GM23338 (cell line): ENCODE data around the gene ATP8A2. TPM values are rescaled to one million over a fixed set of nuclear protein-coding genes. Genes with fewer than 3 reads are reported as not detected.

Experiments used
- ATAC-seq: fragments of 200-7000 bp; cut with Tn5 transposase; 3 replicates; pipeline ENCODE4 v1.9.1; 2020
- DNase-seq: peaks from one replicate; pipeline ENCODE4 v3.0.0-alpha.2; 2015; ENCODE audit warnings: low spot score
- H2AFZ ChIP-seq: fragments of 200-600 bp; sonication (generic); 2 replicates; pipeline ENCODE4 v1.8.0; 2016; ENCODE audit warnings: antibody characterized with exemption, mild to moderate bottlenecking, moderate library complexity
- H3F3A ChIP-seq: fragments of 200-600 bp; sonication (generic); replicated peaks from 2 replicates; pipeline ENCODE4 v1.8.0; 2017; ENCODE audit warnings: antibody characterized with exemption, mixed run types, low read depth
- H3K27ac ChIP-seq: fragments of 200-600 bp; sonication (generic); 2 replicates; pipeline ENCODE4 v1.6.1; 2016; ENCODE audit warnings: low read depth
- H3K27me3 ChIP-seq: fragments of 200-600 bp; sonication (generic); 2 replicates; pipeline ENCODE4 v1.8.0; 2016; ENCODE audit warnings: mild to moderate bottlenecking, mixed run types, moderate library complexity; ENCODE audit not compliant: insufficient read depth
- H3K36me3 ChIP-seq: fragments of 200-600 bp; sonication (generic); 2 replicates; pipeline ENCODE4 v1.8.0; 2016; ENCODE audit warnings: mild to moderate bottlenecking; ENCODE audit not compliant: insufficient read depth
- H3K4me1 ChIP-seq: fragments of 200-600 bp; sonication (generic); 2 replicates; pipeline ENCODE4 v1.8.0; 2016; ENCODE audit warnings: mild to moderate bottlenecking, moderate library complexity; ENCODE audit not compliant: insufficient read depth
- H3K4me2 ChIP-seq: fragments of 200-600 bp; sonication (generic); 2 replicates; pipeline ENCODE4 v1.7.1; 2017; ENCODE audit warnings: mixed run types
- H3K4me3 ChIP-seq: fragments of 200-600 bp; sonication (generic); 2 replicates; pipeline ENCODE4 v1.6.1; 2016; ENCODE audit warnings: mixed run types
- H3K79me2 ChIP-seq: fragments of 200-600 bp; sonication (generic); replicated peaks from 2 replicates; pipeline ENCODE4 v1.8.0; 2017; ENCODE audit warnings: mild to moderate bottlenecking; ENCODE audit not compliant: insufficient read depth
- H3K9me2 ChIP-seq: fragments of 200-600 bp; sonication (generic); 2 replicates; pipeline ENCODE4 v1.8.0; 2017; ENCODE audit not compliant: insufficient read depth
- H4K20me1 ChIP-seq: fragments of 200-600 bp; sonication (generic); replicated peaks from 2 replicates; pipeline ENCODE4 v1.8.0; 2017; ENCODE audit warnings: mild to moderate bottlenecking; ENCODE audit not compliant: insufficient read depth
- H3K27ac Mint-ChIP-seq: 2 replicates; pipeline ENCODE4 v1.8.0; 2020; ENCODE audit warnings: inconsistent platforms, mild to moderate bottlenecking, moderate library complexity, mixed read lengths
- H3K27me3 Mint-ChIP-seq: 3 replicates; pipeline ENCODE4 v1.8.0; 2022; ENCODE audit warnings: low read depth, mild to moderate bottlenecking, moderate library complexity, mixed read lengths, inconsistent platforms; ENCODE audit not compliant: insufficient read depth, poor library complexity
- H3K36me3 Mint-ChIP-seq: 3 replicates; pipeline ENCODE4 v1.8.0; 2021; ENCODE audit warnings: low read depth, mild to moderate bottlenecking, inconsistent platforms, moderate library complexity, mixed read lengths
- H3K4me1 Mint-ChIP-seq: 3 replicates; pipeline ENCODE4 v1.8.0; 2020; ENCODE audit warnings: mild to moderate bottlenecking, inconsistent platforms, mixed read lengths
- H3K4me3 Mint-ChIP-seq: 3 replicates; pipeline ENCODE4 v1.8.0; 2021; ENCODE audit warnings: moderate library complexity, mild to moderate bottlenecking, inconsistent platforms, mixed read lengths
- H3K9me3 Mint-ChIP-seq: 3 replicates; pipeline ENCODE4 v1.8.0; 2020; ENCODE audit warnings: moderate library complexity, mild to moderate bottlenecking, inconsistent platforms, mixed read lengths
- CREB1 ChIP-seq: fragments of 250-450 bp; sonication (Bioruptor Pico); IDR thresholded peaks from 2 replicates; pipeline ENCODE4 v1.5.0; 2020; ENCODE audit warnings: low read depth, mild to moderate bottlenecking, moderate library complexity
- EZH2 ChIP-seq: fragments of 200-600 bp; sonication (generic); IDR thresholded peaks from one replicate; pipeline ENCODE4 v1.8.0; 2017; ENCODE audit warnings: antibody characterized with exemption, mild to moderate bottlenecking, low read depth; ENCODE audit not compliant: unreplicated experiment
- EZH2phosphoT487 ChIP-seq: fragments of 200-600 bp; sonication (generic); IDR thresholded peaks from one replicate; pipeline ENCODE4 v1.8.1; 2018; ENCODE audit warnings: antibody characterized with exemption; ENCODE audit not compliant: unreplicated experiment
- JUNB ChIP-seq: IDR thresholded peaks from one replicate; pipeline ENCODE4 v1.6.1; 2016; ENCODE audit warnings: antibody characterized with exemption; ENCODE audit not compliant: unreplicated experiment
- NANOG ChIP-seq: IDR thresholded peaks from 2 replicates; pipeline ENCODE4 v1.6.1; 2016; ENCODE audit warnings: antibody characterized with exemption, borderline replicate concordance
- POLR2AphosphoS5 ChIP-seq: IDR thresholded peaks from 2 replicates; pipeline ENCODE4 v1.6.1; 2016; ENCODE audit warnings: antibody characterized with exemption, low read depth
- STAT1 ChIP-seq: IDR thresholded peaks from one replicate; pipeline ENCODE4 v1.6.1; 2016; ENCODE audit warnings: antibody characterized with exemption; ENCODE audit not compliant: unreplicated experiment
- ZNF114 ChIP-seq: fragments of 250-450 bp; sonication (Bioruptor Pico); IDR thresholded peaks from 2 replicates; pipeline ENCODE4 v1.5.0; 2020; ENCODE audit warnings: mild to moderate bottlenecking, moderate library complexity
- ZNF331 ChIP-seq: fragments of 250-450 bp; sonication (Bioruptor Pico); IDR thresholded peaks from 2 replicates; pipeline ENCODE4 v1.5.0; 2020; ENCODE audit warnings: low read depth, mild to moderate bottlenecking, moderate library complexity
- polyA plus RNA-seq: library from polyadenylated mRNA; unstranded; fragments of >200 nt; fragmentation: Nextera tagmentation; extraction: Ambion mirVana; gene quantifications from 2 replicates; pipeline ENCODE4 v1.2.1, GENCODE V29; 2016
- total RNA-seq: library from RNA; depleted of rRNA; stranded (reverse); fragments of >200 nt; shearing (Covaris generic); gene quantifications from 2 replicates; pipeline ENCODE4 v1.2.3, GENCODE V29; 2014
- TF ChIP-seq, protein P1 (sequence below), 2 experiments: fragments of 200-600 bp in 1 of 2; sonication (generic) in 1 of 2; conservative IDR thresholded peaks; 2 replicates each; pipeline versions ENCODE4 v1.5.1 to v1.6.1; 2016 to 2017; ENCODE audit warnings: antibody characterized with exemption in 2 of 2, low read depth in 2 of 2, mild to moderate bottlenecking in 2 of 2, moderate library complexity in 1 of 2
- TF ChIP-seq, protein P2 (sequence below): fragments of 250-450 bp; sonication (Bioruptor Pico); IDR thresholded peaks from 2 replicates; pipeline ENCODE4 v1.5.0; 2020; ENCODE audit warnings: mild to moderate bottlenecking, moderate library complexity
- TF ChIP-seq, protein P3 (sequence below): IDR thresholded peaks from one replicate; pipeline ENCODE4 v1.6.1; 2018; ENCODE audit warnings: antibody characterized with exemption; ENCODE audit not compliant: unreplicated experiment
- TF ChIP-seq, protein P4 (sequence below): IDR thresholded peaks from 2 replicates; pipeline ENCODE4 v1.6.1; 2016; ENCODE audit warnings: antibody characterized with exemption

Gene ATP8A2
- total and polyA plus RNA-seq, 2 experiments from 2014 or later, result 5.7 to 8.8 TPM

DNA sequence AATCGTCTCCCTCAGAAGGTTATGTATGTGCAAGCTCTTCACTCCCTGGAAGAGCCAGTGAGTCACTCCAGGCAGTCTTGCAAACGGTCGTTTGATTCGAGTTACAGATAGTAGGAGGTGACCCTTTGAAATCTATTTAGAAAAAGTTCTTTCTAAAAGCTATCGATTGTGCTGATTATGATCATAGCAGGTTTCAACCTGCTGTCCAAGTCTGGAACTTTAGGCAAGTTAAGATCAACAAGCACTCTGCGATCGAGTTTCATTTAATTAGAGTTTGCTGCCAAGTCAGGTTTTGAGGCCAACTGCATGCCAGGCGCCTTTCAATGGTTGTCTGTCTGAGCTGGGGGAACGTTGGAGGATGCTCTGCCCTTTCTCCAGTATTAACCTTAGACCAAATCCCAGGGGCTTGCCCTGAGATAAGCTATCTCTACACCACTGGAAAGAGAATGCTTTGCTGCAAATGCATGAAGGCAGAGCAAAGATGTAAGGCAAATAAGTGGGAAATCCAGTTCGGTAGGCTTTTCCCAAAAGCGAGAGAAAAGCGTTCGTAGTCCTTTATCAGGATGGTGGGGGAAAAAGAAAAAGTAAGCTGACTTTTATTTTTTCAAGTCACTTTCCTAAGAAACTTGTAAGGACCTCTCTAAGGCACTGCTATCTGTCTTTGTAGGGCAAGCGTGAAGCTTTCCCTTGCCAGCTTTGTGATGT lies 287.5 kb downstream of the ATP8A2 start:
- H3K79me2 ChIP-seq, result no peaks in the 10 kb centered on the region
- no peak overlapping the region for H3K27ac Mint-ChIP-seq
- peaks cover 3% of the 10 kb centered on the region; the same call in 1 of the 2 replicates for H3K4me1 ChIP-seq
- no peaks in the 10 kb centered on the region for H3K27me3 ChIP-seq
- DNase-seq, result no peak
- H3K4me3 Mint-ChIP-seq, result no peak overlapping the region
- no peaks in the 10 kb centered on the region for H3K27me3 Mint-ChIP-seq
- peaks cover 22% of the 10 kb centered on the region; the same call in 2 of the 3 replicates for H3K4me1 Mint-ChIP-seq
- no peak overlapping the region for H3K27ac ChIP-seq
- no peaks in the 10 kb centered on the region for H3K36me3 Mint-ChIP-seq
- H3K4me2 ChIP-seq, result no peak overlapping the region
- peak; percentile 22; the same call in 1 of the 3 replicates for ATAC-seq
- TF ChIP-seq STAT1 (no peak), POLR2AphosphoS5 (no peak), JUNB (no peak), CREB1 (CRISPR knock-in tag) (no peak), EZH2 (no peak), ZNF114 (CRISPR knock-in tag) (no peak), ZNF331 (no peak), EZH2phosphoT487 (no peak), NANOG (no peak)
- TF ChIP-seq, protein P1, sequence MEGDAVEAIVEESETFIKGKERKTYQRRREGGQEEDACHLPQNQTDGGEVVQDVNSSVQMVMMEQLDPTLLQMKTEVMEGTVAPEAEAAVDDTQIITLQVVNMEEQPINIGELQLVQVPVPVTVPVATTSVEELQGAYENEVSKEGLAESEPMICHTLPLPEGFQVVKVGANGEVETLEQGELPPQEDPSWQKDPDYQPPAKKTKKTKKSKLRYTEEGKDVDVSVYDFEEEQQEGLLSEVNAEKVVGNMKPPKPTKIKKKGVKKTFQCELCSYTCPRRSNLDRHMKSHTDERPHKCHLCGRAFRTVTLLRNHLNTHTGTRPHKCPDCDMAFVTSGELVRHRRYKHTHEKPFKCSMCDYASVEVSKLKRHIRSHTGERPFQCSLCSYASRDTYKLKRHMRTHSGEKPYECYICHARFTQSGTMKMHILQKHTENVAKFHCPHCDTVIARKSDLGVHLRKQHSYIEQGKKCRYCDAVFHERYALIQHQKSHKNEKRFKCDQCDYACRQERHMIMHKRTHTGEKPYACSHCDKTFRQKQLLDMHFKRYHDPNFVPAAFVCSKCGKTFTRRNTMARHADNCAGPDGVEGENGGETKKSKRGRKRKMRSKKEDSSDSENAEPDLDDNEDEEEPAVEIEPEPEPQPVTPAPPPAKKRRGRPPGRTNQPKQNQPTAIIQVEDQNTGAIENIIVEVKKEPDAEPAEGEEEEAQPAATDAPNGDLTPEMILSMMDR (conservative IDR thresholded peaks at IDR 0.05; ENCODE audit: low read depth in 2 of 2), result no peak
- TF ChIP-seq, protein P2, sequence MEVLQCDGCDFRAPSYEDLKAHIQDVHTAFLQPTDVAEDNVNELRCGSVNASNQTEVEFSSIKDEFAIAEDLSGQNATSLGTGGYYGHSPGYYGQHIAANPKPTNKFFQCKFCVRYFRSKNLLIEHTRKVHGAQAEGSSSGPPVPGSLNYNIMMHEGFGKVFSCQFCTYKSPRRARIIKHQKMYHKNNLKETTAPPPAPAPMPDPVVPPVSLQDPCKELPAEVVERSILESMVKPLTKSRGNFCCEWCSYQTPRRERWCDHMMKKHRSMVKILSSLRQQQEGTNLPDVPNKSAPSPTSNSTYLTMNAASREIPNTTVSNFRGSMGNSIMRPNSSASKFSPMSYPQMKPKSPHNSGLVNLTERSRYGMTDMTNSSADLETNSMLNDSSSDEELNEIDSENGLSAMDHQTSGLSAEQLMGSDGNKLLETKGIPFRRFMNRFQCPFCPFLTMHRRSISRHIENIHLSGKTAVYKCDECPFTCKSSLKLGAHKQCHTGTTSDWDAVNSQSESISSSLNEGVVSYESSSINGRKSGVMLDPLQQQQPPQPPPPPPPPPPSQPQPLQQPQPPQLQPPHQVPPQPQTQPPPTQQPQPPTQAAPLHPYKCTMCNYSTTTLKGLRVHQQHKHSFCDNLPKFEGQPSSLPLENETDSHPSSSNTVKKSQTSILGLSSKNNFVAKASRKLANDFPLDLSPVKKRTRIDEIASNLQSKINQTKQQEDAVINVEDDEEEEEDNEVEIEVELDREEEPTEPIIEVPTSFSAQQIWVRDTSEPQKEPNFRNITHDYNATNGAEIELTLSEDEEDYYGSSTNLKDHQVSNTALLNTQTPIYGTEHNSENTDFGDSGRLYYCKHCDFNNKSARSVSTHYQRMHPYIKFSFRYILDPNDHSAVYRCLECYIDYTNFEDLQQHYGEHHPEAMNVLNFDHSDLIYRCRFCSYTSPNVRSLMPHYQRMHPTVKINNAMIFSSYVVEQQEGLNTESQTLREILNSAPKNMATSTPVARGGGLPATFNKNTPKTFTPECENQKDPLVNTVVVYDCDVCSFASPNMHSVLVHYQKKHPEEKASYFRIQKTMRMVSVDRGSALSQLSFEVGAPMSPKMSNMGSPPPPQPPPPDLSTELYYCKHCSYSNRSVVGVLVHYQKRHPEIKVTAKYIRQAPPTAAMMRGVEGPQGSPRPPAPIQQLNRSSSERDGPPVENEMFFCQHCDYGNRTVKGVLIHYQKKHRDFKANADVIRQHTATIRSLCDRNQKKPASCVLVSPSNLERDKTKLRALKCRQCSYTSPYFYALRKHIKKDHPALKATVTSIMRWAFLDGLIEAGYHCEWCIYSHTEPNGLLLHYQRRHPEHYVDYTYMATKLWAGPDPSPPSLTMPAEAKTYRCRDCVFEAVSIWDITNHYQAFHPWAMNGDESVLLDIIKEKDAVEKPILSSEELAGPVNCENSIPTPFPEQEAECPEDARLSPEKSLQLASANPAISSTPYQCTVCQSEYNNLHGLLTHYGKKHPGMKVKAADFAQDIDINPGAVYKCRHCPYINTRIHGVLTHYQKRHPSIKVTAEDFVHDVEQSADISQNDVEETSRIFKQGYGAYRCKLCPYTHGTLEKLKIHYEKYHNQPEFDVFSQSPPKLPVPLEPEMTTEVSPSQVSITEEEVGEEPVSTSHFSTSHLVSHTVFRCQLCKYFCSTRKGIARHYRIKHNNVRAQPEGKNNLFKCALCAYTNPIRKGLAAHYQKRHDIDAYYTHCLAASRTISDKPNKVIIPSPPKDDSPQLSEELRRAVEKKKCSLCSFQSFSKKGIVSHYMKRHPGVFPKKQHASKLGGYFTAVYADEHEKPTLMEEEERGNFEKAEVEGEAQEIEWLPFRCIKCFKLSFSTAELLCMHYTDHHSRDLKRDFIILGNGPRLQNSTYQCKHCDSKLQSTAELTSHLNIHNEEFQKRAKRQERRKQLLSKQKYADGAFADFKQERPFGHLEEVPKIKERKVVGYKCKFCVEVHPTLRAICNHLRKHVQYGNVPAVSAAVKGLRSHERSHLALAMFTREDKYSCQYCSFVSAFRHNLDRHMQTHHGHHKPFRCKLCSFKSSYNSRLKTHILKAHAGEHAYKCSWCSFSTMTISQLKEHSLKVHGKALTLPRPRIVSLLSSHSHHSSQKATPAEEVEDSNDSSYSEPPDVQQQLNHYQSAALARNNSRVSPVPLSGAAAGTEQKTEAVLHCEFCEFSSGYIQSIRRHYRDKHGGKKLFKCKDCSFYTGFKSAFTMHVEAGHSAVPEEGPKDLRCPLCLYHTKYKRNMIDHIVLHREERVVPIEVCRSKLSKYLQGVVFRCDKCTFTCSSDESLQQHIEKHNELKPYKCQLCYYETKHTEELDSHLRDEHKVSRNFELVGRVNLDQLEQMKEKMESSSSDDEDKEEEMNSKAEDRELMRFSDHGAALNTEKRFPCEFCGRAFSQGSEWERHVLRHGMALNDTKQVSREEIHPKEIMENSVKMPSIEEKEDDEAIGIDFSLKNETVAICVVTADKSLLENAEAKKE (CRISPR knock-in tag), result no peak
- TF ChIP-seq, protein P3, sequence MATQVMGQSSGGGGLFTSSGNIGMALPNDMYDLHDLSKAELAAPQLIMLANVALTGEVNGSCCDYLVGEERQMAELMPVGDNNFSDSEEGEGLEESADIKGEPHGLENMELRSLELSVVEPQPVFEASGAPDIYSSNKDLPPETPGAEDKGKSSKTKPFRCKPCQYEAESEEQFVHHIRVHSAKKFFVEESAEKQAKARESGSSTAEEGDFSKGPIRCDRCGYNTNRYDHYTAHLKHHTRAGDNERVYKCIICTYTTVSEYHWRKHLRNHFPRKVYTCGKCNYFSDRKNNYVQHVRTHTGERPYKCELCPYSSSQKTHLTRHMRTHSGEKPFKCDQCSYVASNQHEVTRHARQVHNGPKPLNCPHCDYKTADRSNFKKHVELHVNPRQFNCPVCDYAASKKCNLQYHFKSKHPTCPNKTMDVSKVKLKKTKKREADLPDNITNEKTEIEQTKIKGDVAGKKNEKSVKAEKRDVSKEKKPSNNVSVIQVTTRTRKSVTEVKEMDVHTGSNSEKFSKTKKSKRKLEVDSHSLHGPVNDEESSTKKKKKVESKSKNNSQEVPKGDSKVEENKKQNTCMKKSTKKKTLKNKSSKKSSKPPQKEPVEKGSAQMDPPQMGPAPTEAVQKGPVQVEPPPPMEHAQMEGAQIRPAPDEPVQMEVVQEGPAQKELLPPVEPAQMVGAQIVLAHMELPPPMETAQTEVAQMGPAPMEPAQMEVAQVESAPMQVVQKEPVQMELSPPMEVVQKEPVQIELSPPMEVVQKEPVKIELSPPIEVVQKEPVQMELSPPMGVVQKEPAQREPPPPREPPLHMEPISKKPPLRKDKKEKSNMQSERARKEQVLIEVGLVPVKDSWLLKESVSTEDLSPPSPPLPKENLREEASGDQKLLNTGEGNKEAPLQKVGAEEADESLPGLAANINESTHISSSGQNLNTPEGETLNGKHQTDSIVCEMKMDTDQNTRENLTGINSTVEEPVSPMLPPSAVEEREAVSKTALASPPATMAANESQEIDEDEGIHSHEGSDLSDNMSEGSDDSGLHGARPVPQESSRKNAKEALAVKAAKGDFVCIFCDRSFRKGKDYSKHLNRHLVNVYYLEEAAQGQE, result no peak
- TF ChIP-seq, protein P4, sequence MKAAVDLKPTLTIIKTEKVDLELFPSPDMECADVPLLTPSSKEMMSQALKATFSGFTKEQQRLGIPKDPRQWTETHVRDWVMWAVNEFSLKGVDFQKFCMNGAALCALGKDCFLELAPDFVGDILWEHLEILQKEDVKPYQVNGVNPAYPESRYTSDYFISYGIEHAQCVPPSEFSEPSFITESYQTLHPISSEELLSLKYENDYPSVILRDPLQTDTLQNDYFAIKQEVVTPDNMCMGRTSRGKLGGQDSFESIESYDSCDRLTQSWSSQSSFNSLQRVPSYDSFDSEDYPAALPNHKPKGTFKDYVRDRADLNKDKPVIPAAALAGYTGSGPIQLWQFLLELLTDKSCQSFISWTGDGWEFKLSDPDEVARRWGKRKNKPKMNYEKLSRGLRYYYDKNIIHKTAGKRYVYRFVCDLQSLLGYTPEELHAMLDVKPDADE, result no peak
- no peak overlapping the region for H3K4me3 ChIP-seq
- H3F3A ChIP-seq, result no peaks in the 10 kb centered on the region
- no peak overlapping the region for H2AFZ ChIP-seq
- H3K9me2 ChIP-seq, result no peaks in the 10 kb centered on the region
- H3K9me3 Mint-ChIP-seq, result no peaks in the 10 kb centered on the region
- H3K36me3 ChIP-seq, result no peaks in the 10 kb centered on the region
- no peaks in the 10 kb centered on the region for H4K20me1 ChIP-seq
